WTC11 (cell line): ENCODE data around the gene CHRM1. TPM values are rescaled to one million over a fixed set of nuclear protein-coding genes. Genes with fewer than 3 reads are reported as not detected.
A peak's percentile ranks its signal among the peaks of the same experiment; 100 is the strongest.

Experiments
- CBFB ChIP-seq: sonication (generic); formaldehyde crosslinking; IDR thresholded peaks from 2 replicates; pipeline ENCODE4 v1.8.1; 2022; ENCODE audit warnings: mild to moderate bottlenecking, low read depth, missing genetic modification reagents
- CREB1 ChIP-seq: sonication (generic); formaldehyde crosslinking; IDR thresholded peaks from 2 replicates; pipeline ENCODE4 v1.8.0; 2023; ENCODE audit warnings: mild to moderate bottlenecking, missing genetic modification reagents
- ESRRA ChIP-seq: sonication (generic); formaldehyde crosslinking; IDR thresholded peaks from 2 replicates; pipeline ENCODE4 v1.8.1; 2022; ENCODE audit warnings: mild to moderate bottlenecking, missing genetic modification reagents, borderline replicate concordance
- ETV6 ChIP-seq: sonication (generic); formaldehyde crosslinking; IDR thresholded peaks from 2 replicates; pipeline ENCODE4 v1.8.1; 2022; ENCODE audit warnings: mild to moderate bottlenecking, missing genetic modification reagents
- HMGA2 ChIP-seq: fragments of 250-450 bp; sonication (Bioruptor Pico); IDR thresholded peaks from 2 replicates; pipeline ENCODE4 v1.4.0; 2021; ENCODE audit warnings: mild to moderate bottlenecking, moderate library complexity
- JUN ChIP-seq: sonication (generic); formaldehyde crosslinking; IDR thresholded peaks from 2 replicates; pipeline ENCODE4 v1.8.0; 2023; ENCODE audit warnings: mild to moderate bottlenecking, missing genetic modification reagents
- KAT7 ChIP-seq: sonication (generic); formaldehyde crosslinking; IDR thresholded peaks from 2 replicates; pipeline ENCODE4 v1.8.1; 2023; ENCODE audit warnings: missing genetic modification reagents, mild to moderate bottlenecking, borderline replicate concordance
- SMAD3 ChIP-seq: sonication (generic); formaldehyde crosslinking; IDR thresholded peaks from 2 replicates; pipeline ENCODE4 v1.8.0; 2022; ENCODE audit warnings: missing genetic modification reagents, mild to moderate bottlenecking, borderline replicate concordance
- TEAD1 ChIP-seq: sonication (generic); formaldehyde crosslinking; IDR thresholded peaks from 2 replicates; pipeline ENCODE4 v1.8.0; 2022; ENCODE audit warnings: mild to moderate bottlenecking, missing genetic modification reagents
- TP53 ChIP-seq: sonication (generic); formaldehyde crosslinking; IDR thresholded peaks from 2 replicates; pipeline ENCODE4 v1.8.1; 2023; ENCODE audit warnings: mild to moderate bottlenecking, missing genetic modification reagents
- ZNF121 ChIP-seq: sonication (generic); formaldehyde crosslinking; IDR thresholded peaks from 2 replicates; pipeline ENCODE4 v1.8.0; 2023; ENCODE audit warnings: missing genetic modification reagents
- ZNF138 ChIP-seq: sonication (generic); formaldehyde crosslinking; conservative IDR thresholded peaks from 2 replicates; pipeline ENCODE4 v1.8.1; 2022; ENCODE audit warnings: mild to moderate bottlenecking, moderate library complexity, missing genetic modification reagents
- ZNF232 ChIP-seq: sonication (generic); formaldehyde crosslinking; IDR thresholded peaks from 2 replicates; pipeline ENCODE4 v1.8.0; 2022; ENCODE audit warnings: mild to moderate bottlenecking, missing genetic modification reagents
- total RNA-seq: library from RNA; stranded (reverse); gene quantifications from 3 replicates; pipeline ENCODE4 v1.2.3, GENCODE V29; 2021
- TF ChIP-seq, protein P1 (sequence below): sonication (generic); formaldehyde crosslinking; IDR thresholded peaks from 2 replicates; pipeline ENCODE4 v1.8.0; 2022; ENCODE audit warnings: missing genetic modification reagents
- TF ChIP-seq, protein P2 (sequence below): sonication (generic); formaldehyde crosslinking; IDR thresholded peaks from 2 replicates; pipeline ENCODE4 v1.8.0; 2022; ENCODE audit warnings: mild to moderate bottlenecking, missing genetic modification reagents
- TF ChIP-seq, protein P3 (sequence below): fragments of 250-450 bp; sonication (Bioruptor Pico); IDR thresholded peaks from 2 replicates; pipeline ENCODE4 v1.9.0; 2021; ENCODE audit warnings: mild to moderate bottlenecking, borderline replicate concordance
- TF ChIP-seq, protein P4 (sequence below): sonication (generic); formaldehyde crosslinking; IDR thresholded peaks from 2 replicates; pipeline ENCODE4 v1.8.1; 2023; ENCODE audit warnings: mild to moderate bottlenecking, missing genetic modification reagents
- TF ChIP-seq, protein P5 (sequence below): sonication (generic); formaldehyde crosslinking; IDR thresholded peaks from 2 replicates; pipeline ENCODE4 v1.8.0; 2023; ENCODE audit warnings: missing genetic modification reagents
- TF ChIP-seq, protein P6 (sequence below): sonication (generic); formaldehyde crosslinking; IDR thresholded peaks from 2 replicates; pipeline ENCODE4 v1.8.0; 2023; ENCODE audit warnings: mild to moderate bottlenecking, missing genetic modification reagents
- TF ChIP-seq, protein P7 (sequence below): sonication (generic); formaldehyde crosslinking; IDR thresholded peaks from 2 replicates; pipeline ENCODE4 v1.8.1; 2023; ENCODE audit warnings: mild to moderate bottlenecking, missing genetic modification reagents, moderate library complexity

CHRM1 gene
- total RNA-seq, 1 experiment from 2014 or later: not detected

DNA sequence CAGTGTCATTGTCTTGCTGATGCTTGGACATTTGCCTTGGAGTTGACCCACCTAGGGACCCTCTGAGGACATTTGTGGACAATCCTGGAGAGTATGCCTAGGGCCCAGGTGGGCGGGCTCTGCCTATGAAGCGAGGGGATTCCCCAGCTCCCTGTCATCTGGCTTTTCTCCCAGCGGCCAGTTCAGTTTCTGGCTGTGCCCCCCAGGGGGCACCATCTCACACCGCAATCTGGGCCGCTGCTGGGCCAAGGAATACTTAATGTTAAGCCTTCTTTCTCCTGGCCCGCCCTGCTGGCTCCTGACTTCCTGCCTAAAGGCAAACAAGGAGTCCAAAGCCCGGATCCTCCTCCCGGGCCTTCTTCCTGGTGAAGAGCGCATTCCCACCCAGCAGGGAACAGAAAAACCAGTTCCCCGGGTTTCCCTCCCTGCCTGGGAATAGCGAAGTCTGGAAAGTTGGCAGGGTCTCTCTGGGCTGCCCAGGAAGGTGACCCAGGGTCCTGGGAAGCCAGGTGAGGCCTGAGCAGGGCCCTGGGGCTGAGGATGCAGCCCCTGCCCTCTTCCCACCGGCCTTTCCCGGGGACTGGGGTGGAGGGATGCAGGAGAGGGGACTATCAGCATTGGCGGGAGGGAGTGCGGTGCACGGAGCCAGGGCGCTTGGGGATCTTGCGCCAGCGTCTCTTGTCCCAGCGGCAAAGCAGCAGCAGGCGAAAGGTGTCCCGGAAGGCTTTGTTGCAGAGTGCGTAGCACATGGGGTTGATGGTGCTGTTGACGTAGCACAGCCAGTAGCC, 11.9 kb downstream of the CHRM1 start (continued):
- TF ChIP-seq, protein P1, sequence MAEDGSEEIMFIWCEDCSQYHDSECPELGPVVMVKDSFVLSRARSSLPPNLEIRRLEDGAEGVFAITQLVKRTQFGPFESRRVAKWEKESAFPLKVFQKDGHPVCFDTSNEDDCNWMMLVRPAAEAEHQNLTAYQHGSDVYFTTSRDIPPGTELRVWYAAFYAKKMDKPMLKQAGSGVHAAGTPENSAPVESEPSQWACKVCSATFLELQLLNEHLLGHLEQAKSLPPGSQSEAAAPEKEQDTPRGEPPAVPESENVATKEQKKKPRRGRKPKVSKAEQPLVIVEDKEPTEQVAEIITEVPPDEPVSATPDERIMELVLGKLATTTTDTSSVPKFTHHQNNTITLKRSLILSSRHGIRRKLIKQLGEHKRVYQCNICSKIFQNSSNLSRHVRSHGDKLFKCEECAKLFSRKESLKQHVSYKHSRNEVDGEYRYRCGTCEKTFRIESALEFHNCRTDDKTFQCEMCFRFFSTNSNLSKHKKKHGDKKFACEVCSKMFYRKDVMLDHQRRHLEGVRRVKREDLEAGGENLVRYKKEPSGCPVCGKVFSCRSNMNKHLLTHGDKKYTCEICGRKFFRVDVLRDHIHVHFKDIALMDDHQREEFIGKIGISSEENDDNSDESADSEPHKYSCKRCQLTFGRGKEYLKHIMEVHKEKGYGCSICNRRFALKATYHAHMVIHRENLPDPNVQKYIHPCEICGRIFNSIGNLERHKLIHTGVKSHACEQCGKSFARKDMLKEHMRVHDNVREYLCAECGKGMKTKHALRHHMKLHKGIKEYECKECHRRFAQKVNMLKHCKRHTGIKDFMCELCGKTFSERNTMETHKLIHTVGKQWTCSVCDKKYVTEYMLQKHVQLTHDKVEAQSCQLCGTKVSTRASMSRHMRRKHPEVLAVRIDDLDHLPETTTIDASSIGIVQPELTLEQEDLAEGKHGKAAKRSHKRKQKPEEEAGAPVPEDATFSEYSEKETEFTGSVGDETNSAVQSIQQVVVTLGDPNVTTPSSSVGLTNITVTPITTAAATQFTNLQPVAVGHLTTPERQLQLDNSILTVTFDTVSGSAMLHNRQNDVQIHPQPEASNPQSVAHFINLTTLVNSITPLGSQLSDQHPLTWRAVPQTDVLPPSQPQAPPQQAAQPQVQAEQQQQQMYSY (CRISPR knock-in tag): peak; percentile 82
- peak; percentile 78 for TF ChIP-seq ZNF121 (CRISPR knock-in tag)
- TF ChIP-seq SMAD3 (CRISPR knock-in tag): peak; percentile 46; the same call in 1 of the 2 replicates
- peak; percentile 51; the same call in 1 of the 2 replicates for TF ChIP-seq ZNF232 (CRISPR knock-in tag)
- TF ChIP-seq, protein P2, sequence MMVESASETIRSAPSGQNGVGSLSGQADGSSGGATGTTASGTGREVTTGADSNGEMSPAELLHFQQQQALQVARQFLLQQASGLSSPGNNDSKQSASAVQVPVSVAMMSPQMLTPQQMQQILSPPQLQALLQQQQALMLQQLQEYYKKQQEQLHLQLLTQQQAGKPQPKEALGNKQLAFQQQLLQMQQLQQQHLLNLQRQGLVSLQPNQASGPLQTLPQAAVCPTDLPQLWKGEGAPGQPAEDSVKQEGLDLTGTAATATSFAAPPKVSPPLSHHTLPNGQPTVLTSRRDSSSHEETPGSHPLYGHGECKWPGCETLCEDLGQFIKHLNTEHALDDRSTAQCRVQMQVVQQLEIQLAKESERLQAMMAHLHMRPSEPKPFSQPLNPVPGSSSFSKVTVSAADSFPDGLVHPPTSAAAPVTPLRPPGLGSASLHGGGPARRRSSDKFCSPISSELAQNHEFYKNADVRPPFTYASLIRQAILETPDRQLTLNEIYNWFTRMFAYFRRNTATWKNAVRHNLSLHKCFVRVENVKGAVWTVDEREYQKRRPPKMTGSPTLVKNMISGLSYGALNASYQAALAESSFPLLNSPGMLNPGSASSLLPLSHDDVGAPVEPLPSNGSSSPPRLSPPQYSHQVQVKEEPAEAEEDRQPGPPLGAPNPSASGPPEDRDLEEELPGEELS (CRISPR knock-in tag): no peak
- TF ChIP-seq, protein P3, sequence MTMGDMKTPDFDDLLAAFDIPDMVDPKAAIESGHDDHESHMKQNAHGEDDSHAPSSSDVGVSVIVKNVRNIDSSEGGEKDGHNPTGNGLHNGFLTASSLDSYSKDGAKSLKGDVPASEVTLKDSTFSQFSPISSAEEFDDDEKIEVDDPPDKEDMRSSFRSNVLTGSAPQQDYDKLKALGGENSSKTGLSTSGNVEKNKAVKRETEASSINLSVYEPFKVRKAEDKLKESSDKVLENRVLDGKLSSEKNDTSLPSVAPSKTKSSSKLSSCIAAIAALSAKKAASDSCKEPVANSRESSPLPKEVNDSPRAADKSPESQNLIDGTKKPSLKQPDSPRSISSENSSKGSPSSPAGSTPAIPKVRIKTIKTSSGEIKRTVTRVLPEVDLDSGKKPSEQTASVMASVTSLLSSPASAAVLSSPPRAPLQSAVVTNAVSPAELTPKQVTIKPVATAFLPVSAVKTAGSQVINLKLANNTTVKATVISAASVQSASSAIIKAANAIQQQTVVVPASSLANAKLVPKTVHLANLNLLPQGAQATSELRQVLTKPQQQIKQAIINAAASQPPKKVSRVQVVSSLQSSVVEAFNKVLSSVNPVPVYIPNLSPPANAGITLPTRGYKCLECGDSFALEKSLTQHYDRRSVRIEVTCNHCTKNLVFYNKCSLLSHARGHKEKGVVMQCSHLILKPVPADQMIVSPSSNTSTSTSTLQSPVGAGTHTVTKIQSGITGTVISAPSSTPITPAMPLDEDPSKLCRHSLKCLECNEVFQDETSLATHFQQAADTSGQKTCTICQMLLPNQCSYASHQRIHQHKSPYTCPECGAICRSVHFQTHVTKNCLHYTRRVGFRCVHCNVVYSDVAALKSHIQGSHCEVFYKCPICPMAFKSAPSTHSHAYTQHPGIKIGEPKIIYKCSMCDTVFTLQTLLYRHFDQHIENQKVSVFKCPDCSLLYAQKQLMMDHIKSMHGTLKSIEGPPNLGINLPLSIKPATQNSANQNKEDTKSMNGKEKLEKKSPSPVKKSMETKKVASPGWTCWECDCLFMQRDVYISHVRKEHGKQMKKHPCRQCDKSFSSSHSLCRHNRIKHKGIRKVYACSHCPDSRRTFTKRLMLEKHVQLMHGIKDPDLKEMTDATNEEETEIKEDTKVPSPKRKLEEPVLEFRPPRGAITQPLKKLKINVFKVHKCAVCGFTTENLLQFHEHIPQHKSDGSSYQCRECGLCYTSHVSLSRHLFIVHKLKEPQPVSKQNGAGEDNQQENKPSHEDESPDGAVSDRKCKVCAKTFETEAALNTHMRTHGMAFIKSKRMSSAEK (CRISPR knock-in tag): no peak
- TF ChIP-seq ESRRA (CRISPR knock-in tag): no peak
- no peak for TF ChIP-seq HMGA2 (CRISPR knock-in tag)
- TF ChIP-seq JUN: no peak
- TF ChIP-seq TP53 (CRISPR knock-in tag): no peak
- TF ChIP-seq, protein P4, sequence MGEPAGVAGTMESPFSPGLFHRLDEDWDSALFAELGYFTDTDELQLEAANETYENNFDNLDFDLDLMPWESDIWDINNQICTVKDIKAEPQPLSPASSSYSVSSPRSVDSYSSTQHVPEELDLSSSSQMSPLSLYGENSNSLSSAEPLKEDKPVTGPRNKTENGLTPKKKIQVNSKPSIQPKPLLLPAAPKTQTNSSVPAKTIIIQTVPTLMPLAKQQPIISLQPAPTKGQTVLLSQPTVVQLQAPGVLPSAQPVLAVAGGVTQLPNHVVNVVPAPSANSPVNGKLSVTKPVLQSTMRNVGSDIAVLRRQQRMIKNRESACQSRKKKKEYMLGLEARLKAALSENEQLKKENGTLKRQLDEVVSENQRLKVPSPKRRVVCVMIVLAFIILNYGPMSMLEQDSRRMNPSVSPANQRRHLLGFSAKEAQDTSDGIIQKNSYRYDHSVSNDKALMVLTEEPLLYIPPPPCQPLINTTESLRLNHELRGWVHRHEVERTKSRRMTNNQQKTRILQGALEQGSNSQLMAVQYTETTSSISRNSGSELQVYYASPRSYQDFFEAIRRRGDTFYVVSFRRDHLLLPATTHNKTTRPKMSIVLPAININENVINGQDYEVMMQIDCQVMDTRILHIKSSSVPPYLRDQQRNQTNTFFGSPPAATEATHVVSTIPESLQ (CRISPR knock-in tag): no peak
- TF ChIP-seq, protein P5, sequence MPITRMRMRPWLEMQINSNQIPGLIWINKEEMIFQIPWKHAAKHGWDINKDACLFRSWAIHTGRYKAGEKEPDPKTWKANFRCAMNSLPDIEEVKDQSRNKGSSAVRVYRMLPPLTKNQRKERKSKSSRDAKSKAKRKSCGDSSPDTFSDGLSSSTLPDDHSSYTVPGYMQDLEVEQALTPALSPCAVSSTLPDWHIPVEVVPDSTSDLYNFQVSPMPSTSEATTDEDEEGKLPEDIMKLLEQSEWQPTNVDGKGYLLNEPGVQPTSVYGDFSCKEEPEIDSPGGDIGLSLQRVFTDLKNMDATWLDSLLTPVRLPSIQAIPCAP: no peak
- no peak for TF ChIP-seq CREB1 (CRISPR knock-in tag)
- TF ChIP-seq ZNF138: no peak
- no peak for TF ChIP-seq CBFB (CRISPR knock-in tag)
- no peak; the same call in 1 of the 2 replicates for TF ChIP-seq TEAD1 (CRISPR knock-in tag)
- TF ChIP-seq, protein P6, sequence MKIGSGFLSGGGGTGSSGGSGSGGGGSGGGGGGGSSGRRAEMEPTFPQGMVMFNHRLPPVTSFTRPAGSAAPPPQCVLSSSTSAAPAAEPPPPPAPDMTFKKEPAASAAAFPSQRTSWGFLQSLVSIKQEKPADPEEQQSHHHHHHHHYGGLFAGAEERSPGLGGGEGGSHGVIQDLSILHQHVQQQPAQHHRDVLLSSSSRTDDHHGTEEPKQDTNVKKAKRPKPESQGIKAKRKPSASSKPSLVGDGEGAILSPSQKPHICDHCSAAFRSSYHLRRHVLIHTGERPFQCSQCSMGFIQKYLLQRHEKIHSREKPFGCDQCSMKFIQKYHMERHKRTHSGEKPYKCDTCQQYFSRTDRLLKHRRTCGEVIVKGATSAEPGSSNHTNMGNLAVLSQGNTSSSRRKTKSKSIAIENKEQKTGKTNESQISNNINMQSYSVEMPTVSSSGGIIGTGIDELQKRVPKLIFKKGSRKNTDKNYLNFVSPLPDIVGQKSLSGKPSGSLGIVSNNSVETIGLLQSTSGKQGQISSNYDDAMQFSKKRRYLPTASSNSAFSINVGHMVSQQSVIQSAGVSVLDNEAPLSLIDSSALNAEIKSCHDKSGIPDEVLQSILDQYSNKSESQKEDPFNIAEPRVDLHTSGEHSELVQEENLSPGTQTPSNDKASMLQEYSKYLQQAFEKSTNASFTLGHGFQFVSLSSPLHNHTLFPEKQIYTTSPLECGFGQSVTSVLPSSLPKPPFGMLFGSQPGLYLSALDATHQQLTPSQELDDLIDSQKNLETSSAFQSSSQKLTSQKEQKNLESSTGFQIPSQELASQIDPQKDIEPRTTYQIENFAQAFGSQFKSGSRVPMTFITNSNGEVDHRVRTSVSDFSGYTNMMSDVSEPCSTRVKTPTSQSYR (CRISPR knock-in tag): no peak
- peak; percentile 82 for TF ChIP-seq ETV6 (CRISPR knock-in tag)
- TF ChIP-seq, protein P7, sequence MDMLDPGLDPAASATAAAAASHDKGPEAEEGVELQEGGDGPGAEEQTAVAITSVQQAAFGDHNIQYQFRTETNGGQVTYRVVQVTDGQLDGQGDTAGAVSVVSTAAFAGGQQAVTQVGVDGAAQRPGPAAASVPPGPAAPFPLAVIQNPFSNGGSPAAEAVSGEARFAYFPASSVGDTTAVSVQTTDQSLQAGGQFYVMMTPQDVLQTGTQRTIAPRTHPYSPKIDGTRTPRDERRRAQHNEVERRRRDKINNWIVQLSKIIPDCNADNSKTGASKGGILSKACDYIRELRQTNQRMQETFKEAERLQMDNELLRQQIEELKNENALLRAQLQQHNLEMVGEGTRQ (CRISPR knock-in tag): 0 out of 2 replicates have a peak, but pooled peaks have one; percentile 16
- TF ChIP-seq KAT7 (CRISPR knock-in tag): no peak
